Subcutaneous abdominal adipose tissue (tissue), 5 donors: ENCODE data around the gene IRAG1.
A peak's percentile ranks its signal among the peaks of the same experiment; 100 is the strongest.

ENCODE experiments used
- H3K27ac ChIP-seq: one replicate; pipeline ENCODE4 v1.7.0; 2013; ENCODE audit warnings: low read depth, mild to moderate bottlenecking, inconsistent platforms, low read length, moderate library complexity
- H3K27me3 ChIP-seq, 5 donors: one replicate each; pipeline ENCODE4 v1.7.0; 2013; ENCODE audit warnings: low read length in 5 of 5, inconsistent platforms in 1 of 5; ENCODE audit not compliant: control insufficient read depth in 5 of 5, insufficient read depth in 4 of 5
- H3K36me3 ChIP-seq, 5 donors: one replicate each; pipeline ENCODE4 v1.7.0; 2013; ENCODE audit warnings: low read length in 5 of 5; ENCODE audit not compliant: control insufficient read depth in 5 of 5, insufficient read depth in 5 of 5
- H3K4me1 ChIP-seq, 5 donors: one replicate each; pipeline ENCODE4 v1.7.0; 2013; ENCODE audit warnings: low read length in 5 of 5, mild to moderate bottlenecking in 3 of 5, moderate library complexity in 1 of 5; ENCODE audit not compliant: control insufficient read depth in 5 of 5, insufficient read depth in 5 of 5
- H3K4me3 ChIP-seq, 5 donors: one replicate each; pipeline ENCODE4 v1.7.0; 2013; ENCODE audit warnings: low read length in 5 of 5, low read depth in 1 of 5
- H3K9ac ChIP-seq, 5 donors: one replicate each; pipeline ENCODE4 v1.7.0; 2013; ENCODE audit warnings: low read length in 5 of 5, mild to moderate bottlenecking in 4 of 5, moderate library complexity in 3 of 5
- H3K9me3 ChIP-seq, 5 donors: one replicate each; pipeline ENCODE4 v1.7.0; 2013; ENCODE audit warnings: low read length in 5 of 5; ENCODE audit not compliant: control insufficient read depth in 5 of 5
- donor health status: healthy.
- donor health status: healthy.
- donor health status: healthy.
- donor health status: healthy.
- donor health status: healthy.

IRAG1 gene

DNA sequence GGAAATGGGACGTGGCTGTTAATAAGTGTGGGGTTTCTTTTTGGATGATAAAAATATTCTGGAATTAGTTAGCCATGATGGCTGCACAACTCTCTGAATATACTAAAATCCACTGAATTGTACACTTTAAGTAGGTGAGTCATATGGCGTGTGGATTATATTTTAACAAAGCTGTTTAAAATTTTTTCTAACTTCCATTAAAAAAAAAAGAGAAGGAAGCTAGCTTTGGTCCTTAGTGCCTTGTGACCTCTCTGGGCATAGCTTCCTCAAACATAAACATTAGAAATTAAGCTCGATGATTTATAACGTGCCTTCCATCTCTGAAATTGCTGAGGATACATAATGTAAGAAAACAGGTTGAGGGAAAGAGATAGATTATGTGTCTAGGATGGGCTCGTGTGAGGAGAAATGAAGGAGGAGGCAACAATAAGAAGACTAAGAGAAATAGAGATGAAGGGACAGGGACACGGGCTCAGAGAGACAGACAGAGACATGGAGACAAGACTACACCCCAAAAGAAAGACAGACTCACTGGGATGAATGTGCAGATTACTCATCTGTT lies 20.0 kb downstream of the IRAG1 start:
- Histone ChIP-seq H3K27me3 (no peaks in the 10 kb centered on the region), H3K9me3 (no peaks in the 10 kb centered on the region), H3K4me1 (peaks cover 24 to 57% (median 46%) of the 10 kb centered on the region in 5 donors), H3K36me3 (no peaks in the 10 kb centered on the region), H3K27ac (peak overlapping the region; percentile 79), H3K4me3 (peak overlapping the region in 1 of 5 donors; percentile 39), H3K9ac (no peak overlapping the region)

DNA sequence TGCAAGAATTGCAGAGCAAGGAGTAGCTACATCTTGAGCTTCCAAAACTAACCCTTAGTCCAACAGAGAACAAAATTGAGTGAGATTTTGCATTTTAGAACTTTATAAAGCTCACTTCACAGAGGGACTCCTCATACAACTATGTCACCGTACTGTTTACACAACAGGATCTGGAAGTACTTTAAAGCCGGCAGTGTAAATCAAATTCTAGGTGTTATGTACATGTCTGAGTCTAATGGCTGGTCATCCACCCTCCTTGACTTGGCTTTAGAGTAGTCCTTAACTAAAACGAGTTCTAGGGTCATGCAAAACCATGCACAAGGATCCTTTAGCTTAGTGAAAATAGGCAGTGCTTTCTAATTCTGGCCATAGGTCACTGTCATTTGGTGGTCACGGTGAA lies 23.5 kb downstream of the IRAG1 start:
- Histone ChIP-seq H3K27me3 (no peaks in the 10 kb centered on the region), H3K27ac (no peak overlapping the region), H3K4me3 (no peak overlapping the region), H3K9me3 (no peaks in the 10 kb centered on the region), H3K9ac (no peak overlapping the region), H3K36me3 (no peaks in the 10 kb centered on the region), H3K4me1 (peaks cover 17 to 52% (median 41%) of the 10 kb centered on the region in 5 donors)

DNA sequence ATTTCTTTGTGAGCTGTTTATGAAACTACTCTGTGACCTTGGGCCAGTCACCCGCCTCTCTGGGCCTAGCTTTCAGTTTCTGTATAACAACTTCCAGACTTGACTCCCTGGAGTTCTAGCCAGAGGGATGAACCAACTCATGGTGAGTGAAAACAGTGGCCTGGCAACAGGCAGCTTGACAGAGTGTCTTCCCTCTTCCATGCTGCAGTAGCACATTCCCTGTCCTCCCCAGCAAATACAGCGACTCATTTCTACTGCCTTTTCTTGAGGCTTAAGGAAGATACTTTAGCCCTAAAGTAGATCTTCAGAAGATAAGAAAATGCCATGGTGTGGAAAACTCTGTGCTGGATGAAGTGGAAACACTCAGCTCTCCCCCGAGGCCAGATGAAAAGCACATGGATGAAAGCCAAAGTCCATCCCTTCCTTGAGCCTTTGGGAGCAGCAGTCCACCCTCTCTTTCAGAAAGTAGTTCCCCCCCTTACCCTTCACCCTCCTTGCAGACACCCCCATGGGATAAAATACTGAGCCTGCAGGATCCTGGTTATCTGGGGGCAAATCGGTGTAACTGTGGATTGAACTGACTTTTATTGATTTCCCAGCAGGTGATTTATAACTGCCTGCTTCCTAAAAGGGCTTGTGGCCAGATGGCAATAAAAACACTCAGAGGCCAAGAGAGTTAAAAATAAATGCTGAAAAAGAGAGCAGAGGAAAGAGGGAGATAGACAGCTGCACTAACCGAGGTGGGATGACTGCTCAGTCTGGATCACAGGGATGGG lies 24.1 kb downstream of the IRAG1 start:
- Histone ChIP-seq H3K36me3 (no peaks in the 10 kb centered on the region), H3K4me1 (peaks cover 12 to 50% (median 36%) of the 10 kb centered on the region in 5 donors), H3K4me3 (no peak overlapping the region), H3K9me3 (no peaks in the 10 kb centered on the region), H3K27me3 (no peaks in the 10 kb centered on the region), H3K9ac (no peak overlapping the region), H3K27ac (peak overlapping the region; percentile 38)

DNA sequence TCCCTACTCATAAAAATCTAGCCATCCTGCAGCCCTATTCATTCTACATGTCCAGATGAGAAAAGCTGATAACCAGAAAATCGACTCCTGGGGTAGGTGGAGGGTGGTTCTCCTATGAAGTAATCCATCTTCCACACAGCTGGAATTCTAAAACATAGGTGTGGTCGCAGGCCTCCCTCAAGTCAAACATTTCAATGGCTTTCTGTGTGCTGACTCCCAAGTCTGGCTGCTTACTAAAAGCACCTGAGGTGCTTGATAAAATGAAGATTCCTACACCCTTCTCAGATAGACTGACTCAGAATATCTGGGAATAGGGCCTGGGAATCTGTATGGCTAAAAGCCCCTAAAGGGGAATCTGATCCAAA lies 26.1 kb downstream of the IRAG1 start:
- H3K9me3 ChIP-seq: no peaks in the 10 kb centered on the region
- H3K9ac ChIP-seq: no peak overlapping the region
- no peak overlapping the region for H3K27ac ChIP-seq
- H3K4me3 ChIP-seq: no peak overlapping the region
- H3K27me3 ChIP-seq: no peaks in the 10 kb centered on the region
- H3K36me3 ChIP-seq: no peaks in the 10 kb centered on the region
- peaks cover 4 to 51% (median 38%) of the 10 kb centered on the region in 5 donors for H3K4me1 ChIP-seq

DNA sequence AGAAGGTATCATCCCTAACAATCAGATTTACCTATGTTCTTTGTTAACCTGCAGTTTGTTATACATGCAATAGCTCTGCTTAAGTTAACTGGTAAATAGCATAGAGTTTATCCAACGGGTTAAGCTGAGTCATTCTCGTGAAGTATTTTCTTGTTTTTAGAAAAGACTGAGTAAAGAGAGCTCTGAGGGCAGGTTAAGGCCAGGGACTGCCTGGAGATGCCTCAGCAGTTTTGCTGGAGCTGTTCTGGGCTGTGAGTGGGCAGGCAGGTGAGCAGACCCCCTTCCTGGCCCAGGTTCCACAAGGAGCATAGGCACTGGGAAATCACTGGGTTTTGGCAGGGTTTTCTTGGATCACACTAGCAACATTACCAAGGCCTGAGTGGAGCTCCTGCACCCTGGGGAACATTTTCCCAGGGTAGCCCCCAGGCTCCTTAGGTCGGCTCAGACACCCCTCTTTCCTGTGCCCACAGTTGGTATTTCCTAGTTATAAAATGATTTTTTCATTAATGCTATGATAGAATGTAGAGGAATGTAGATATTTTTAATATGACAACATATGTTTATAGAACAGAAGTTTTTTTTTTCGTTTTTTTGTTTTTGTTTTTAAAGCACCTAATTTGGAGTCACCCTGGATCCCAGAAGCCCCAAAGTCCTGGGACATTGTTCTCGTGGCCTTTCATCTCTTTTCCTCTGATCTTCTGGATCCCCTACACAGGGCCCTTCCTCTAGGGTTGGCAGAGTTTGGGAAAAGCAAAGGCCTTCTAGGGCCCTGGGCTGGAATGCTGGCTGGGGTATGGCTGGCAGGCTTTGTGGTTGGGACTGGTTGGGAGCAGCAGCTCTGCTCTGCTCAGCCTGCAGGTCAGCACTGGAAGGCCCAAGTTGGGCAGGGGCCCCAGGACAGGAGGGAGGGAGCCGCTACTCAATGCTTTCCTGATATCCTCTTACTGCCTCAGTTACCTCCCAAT lies 26.7 kb downstream of the IRAG1 start:
- Histone ChIP-seq H3K9ac (no peak overlapping the region), H3K4me1 (peaks cover 4 to 51% (median 38%) of the 10 kb centered on the region in 5 donors)

DNA sequence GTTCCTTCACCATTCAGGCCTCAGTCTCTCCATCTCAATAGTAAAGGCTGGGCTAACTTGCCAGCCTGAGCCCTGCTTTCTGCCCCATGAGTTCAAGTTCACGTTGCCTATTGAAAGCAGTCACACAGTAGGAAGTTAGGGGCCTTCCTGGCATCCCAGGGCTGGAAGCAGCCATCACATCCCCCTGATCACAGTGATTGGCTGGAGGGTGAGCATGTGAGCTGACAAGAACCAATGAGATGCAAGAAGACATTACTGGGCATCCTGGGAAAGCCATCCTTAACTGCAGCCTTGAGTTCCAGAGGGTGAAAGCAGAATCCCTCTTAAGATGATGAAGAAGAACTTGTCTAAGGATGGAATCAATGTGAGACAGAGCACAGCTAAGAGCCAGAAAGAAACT lies 29.1 kb downstream of the IRAG1 start:
- Histone ChIP-seq H3K36me3 (no peaks in the 10 kb centered on the region), H3K4me3 (no peak overlapping the region), H3K9me3 (no peaks in the 10 kb centered on the region), H3K4me1 (peaks cover 3 to 47% (median 36%) of the 10 kb centered on the region in 5 donors), H3K9ac (no peak overlapping the region), H3K27ac (no peak overlapping the region), H3K27me3 (no peaks in the 10 kb centered on the region)

More for the DNA sequence above, 26.7 kb downstream of the IRAG1 start:
- Histone ChIP-seq H3K4me3 (no peak overlapping the region), H3K9me3 (no peaks in the 10 kb centered on the region), H3K36me3 (no peaks in the 10 kb centered on the region), H3K27ac (no peak overlapping the region), H3K27me3 (no peaks in the 10 kb centered on the region)

DNA sequence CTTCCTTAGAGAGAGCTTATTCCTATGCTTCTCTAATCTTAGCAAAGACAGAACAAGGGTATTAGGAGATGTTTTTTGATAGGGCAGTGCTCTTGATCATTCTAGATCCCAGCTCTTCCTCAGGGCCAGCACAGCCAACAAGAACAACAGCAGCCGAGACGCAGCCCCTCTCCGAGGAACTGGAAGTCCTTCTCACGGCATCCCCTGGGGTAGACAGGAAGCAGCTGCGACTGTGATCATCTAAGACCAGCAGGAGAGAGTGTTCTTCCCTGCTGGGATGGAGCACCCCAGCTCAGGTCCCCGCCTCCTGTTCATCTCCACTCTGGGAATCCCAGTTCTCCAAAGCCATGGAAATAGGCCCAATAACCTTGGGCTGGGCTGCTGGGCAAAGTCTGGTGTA lies 29.6 kb downstream of the IRAG1 start:
- H3K4me3 ChIP-seq: no peak overlapping the region
- no peaks in the 10 kb centered on the region for H3K27me3 ChIP-seq
- no peak overlapping the region for H3K9ac ChIP-seq
- H3K27ac ChIP-seq: no peak overlapping the region
- H3K9me3 ChIP-seq: no peaks in the 10 kb centered on the region
- peaks cover 4 to 47% (median 36%) of the 10 kb centered on the region in 5 donors for H3K4me1 ChIP-seq
- H3K36me3 ChIP-seq: no peaks in the 10 kb centered on the region

DNA sequence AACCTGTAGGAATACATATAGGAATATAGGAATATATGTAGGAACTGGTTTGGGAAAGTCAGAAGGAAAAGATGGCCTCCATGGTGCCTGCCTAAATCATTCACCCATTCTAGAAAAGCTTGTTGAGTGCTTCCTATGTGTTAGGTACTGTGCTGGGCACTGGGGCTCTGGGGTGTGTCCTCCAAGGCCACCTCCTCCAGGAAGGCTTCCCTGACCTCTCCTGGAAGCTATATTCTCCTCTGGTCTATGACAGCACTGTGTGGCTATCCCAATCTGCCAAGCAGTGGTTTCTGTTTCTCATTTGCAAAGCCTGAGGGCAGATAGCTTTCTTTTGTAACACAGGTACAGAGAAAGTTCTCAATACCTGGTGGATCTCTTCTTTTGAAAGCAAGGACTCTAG lies 30.2 kb downstream of the IRAG1 start:
- Histone ChIP-seq H3K9ac (no peak overlapping the region), H3K27me3 (no peaks in the 10 kb centered on the region), H3K9me3 (no peaks in the 10 kb centered on the region), H3K36me3 (no peaks in the 10 kb centered on the region), H3K4me3 (no peak overlapping the region), H3K27ac (no peak overlapping the region), H3K4me1 (peaks cover 6 to 50% (median 38%) of the 10 kb centered on the region in 5 donors)

DNA sequence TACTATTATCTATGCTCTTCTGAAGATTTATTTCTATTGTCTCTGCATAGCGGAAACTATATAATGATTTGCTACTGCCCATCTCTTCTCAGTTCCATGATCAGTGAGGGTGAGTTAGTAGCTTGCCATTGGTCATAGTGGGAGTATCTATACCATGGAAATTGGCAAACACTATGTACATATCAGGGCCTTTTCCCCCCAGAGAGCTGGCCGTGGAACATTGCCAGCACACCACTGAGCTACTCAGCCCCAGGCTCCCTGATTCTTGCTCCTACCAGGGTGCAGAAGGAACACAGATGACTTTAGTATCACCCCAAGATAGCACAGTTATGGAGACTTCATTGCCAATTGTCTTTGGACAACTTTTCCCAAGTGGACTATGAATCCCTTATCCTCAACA lies 33.2 kb downstream of the IRAG1 start:
- Histone ChIP-seq H3K9ac (no peak overlapping the region), H3K4me1 (peaks cover 9 to 57% (median 42%) of the 10 kb centered on the region in 5 donors), H3K4me3 (no peak overlapping the region), H3K27me3 (no peaks in the 10 kb centered on the region), H3K27ac (peak overlapping the region; percentile 66), H3K9me3 (no peaks in the 10 kb centered on the region), H3K36me3 (no peaks in the 10 kb centered on the region)
